Measurements from ENCODE around the gene WDR70.
"Not testable (repeated sequence)": the region's sequence is repeated elsewhere in the genome, so short reads cannot be mapped to it uniquely, and the experiment has no call there.

The WDR70 gene

GRCh38 chr5:37379100-37379628 lies at the start of gene WDR70:
Gene WDR70 (plus strand): TSS chr5:37379318. CDS start chr5:37379368, 50 bp downstream.
- DNase-seq: peak; percentile 93

- DNase-seq: not testable (repeated sequence)
Measured at GRCh38 chr5:37334754-37335153, 44.4 kb upstream of the WDR70 start.

- DNase-seq: not testable (repeated sequence)
Measured at GRCh38 chr5:37342741-37343140, 36.4 kb upstream of the WDR70 start.

GRCh38 chr5:37355161-37355560 lies 24.0 kb upstream of the WDR70 start:
- no peak for DNase-seq

- DNase-seq: no peak
Measured at GRCh38 chr5:37370550-37370863, 8.6 kb upstream of the WDR70 start.

GRCh38 chr5:37370864-37371726 lies 8.0 kb upstream of the WDR70 start, which contains the start of gene NUP155:
Gene NUP155 (minus strand): TSS chr5:37371106. CDS start chr5:37370977, 129 bp downstream.
- peak; percentile 95 for DNase-seq

- no peak for DNase-seq
Measured at GRCh38 chr5:37375091-37375490, 4.0 kb upstream of the WDR70 start.

GRCh38 chr5:37378066-37378465 lies 1.1 kb upstream of the WDR70 start:
- DNase-seq: not testable (repeated sequence)

- DNase-seq: no peak
Measured at GRCh38 chr5:37391591-37391990, 12.5 kb downstream of the WDR70 start.

GRCh38 chr5:37396352-37396751 lies 17.2 kb downstream of the WDR70 start:
- DNase-seq: no peak

- no peak for DNase-seq
Measured at GRCh38 chr5:37400501-37400900, 21.4 kb downstream of the WDR70 start.

GRCh38 chr5:37412515-37412914 lies 33.4 kb downstream of the WDR70 start:
- DNase-seq: no peak

- not testable (repeated sequence) for DNase-seq
Measured at GRCh38 chr5:37415456-37415855, 36.3 kb downstream of the WDR70 start.

GRCh38 chr5:37417347-37417746 lies 38.2 kb downstream of the WDR70 start:
- DNase-seq: no peak

GRCh38 chr5:37424441-37424840 lies 45.3 kb downstream of the WDR70 start:
- DNase-seq: no peak

GRCh38 chr5:37428044-37428443 lies 48.9 kb downstream of the WDR70 start:
- DNase-seq: no peak

- DNase-seq: no peak
Measured at GRCh38 chr5:37435261-37435660, 56.1 kb downstream of the WDR70 start.

- DNase-seq: no peak
Measured at GRCh38 chr5:37436146-37436934, 57.2 kb downstream of the WDR70 start.

GRCh38 chr5:37437711-37438110 lies 58.6 kb downstream of the WDR70 start:
- no peak for DNase-seq

- not testable (repeated sequence) for DNase-seq
Measured at GRCh38 chr5:37445783-37446182, 66.7 kb downstream of the WDR70 start.

- no peak for DNase-seq
Measured at GRCh38 chr5:37448941-37449340, 69.8 kb downstream of the WDR70 start.

- DNase-seq: not testable (repeated sequence)
Measured at GRCh38 chr5:37451991-37452390, 72.9 kb downstream of the WDR70 start.

GRCh38 chr5:37453252-37453651 lies 74.1 kb downstream of the WDR70 start:
- DNase-seq: not testable (repeated sequence)
